Cerebellar nuclear complex (tissue), 1 donor: ENCODE data around the gene FOXO3B.
A peak's percentile ranks its signal among the peaks of the same experiment; 100 is the strongest.
"Not testable (repeated sequence)": the region's sequence is repeated elsewhere in the genome, so short reads cannot be mapped to it uniquely, and the experiment has no call there.

Experiments used
- DNase-seq, 2 experiments: peaks; one replicate each; lab custom pipeline; 2025; lab: John Stamatoyannopoulos, UW

The FOXO3B gene

DNA sequence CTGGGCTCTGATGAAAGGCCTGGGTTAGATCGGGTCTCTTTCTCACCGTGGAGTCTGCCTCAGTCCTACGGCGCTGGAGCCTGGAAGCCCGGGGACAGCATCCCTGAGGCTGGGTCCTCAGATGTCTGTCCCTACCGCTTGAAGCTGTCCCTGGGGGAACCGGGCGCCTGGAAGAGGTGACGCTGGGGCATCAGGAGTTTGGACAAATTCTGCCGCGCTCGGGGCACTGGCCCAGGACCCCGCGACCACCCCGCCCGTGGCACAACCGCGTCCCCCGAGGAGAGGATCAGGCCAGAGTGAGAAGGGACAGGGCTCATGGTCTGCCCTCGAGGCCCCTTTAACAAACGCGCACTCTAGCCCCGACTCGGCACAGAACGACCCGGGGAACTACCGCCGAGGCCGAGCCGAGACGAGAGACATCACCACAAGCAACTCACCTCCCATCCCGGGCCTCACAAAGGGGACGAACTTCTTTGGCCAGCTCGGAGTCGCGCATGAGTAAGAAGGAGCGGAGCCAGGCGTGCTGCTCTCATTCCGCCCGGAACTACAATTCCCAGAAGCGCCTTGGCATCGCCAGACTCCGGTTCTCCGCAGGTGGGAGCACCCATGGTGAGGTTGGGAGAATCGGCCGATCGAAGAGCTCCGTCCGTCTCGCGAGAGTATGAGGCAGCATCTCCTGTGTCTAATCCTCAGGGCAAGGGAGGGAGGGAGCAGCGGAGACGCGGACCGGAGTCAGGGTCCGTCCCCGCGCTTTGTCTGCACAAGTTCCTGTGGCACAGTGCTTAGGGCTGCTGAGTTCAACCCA is at the start of gene FOXO3B:
FOXO3B (minus strand) TSS at position 548 of the 805 bp plus-strand sequence. CDS start 663 bp downstream, outside the sequence.
- DNase-seq: peak; percentile 73 to 88

DNA sequence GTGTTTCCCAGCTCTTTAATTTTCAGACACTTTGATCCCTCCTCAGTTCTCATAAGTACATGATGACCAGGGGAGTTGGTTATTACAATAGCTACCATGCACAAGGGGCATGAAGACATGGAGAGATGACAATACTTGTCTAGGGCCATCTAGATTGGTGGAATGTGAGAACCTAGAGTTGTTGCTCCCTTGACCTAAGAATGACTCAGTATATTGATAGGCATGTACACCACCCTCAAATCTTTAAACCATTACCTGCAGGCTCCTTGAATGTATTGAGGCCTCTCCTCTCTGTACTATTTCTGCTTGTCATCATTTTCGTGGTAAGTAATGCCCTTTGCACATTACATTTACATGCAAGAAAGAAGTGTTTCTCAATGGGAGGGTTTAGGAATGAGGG is 41.4 kb upstream of the FOXO3B start:
- not testable (repeated sequence) for DNase-seq

DNA sequence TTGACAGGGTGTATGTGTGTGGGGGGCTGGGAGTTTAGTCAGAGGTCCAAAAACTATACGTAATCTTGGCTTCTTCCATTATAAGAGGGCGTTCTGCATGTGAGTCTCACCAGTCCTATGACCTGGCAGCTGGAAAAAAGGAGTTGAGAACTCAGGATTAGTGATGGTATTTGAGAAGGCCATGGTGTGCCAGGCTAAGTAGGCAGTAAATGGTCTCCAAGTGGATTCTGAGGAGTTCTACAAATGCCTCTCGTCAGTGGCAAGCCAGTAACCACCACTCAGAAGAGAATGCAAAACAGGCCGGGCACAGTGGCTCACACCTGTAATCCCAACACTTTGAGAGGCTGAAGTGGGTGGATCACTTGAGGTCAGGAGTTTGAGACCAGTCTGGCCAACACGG is 40.5 kb upstream of the FOXO3B start:
- not testable (repeated sequence) for DNase-seq

GRCh38 chr17:18721775-18722547 is 39.8 kb upstream of the FOXO3B start:
- not testable (repeated sequence) for DNase-seq

DNA sequence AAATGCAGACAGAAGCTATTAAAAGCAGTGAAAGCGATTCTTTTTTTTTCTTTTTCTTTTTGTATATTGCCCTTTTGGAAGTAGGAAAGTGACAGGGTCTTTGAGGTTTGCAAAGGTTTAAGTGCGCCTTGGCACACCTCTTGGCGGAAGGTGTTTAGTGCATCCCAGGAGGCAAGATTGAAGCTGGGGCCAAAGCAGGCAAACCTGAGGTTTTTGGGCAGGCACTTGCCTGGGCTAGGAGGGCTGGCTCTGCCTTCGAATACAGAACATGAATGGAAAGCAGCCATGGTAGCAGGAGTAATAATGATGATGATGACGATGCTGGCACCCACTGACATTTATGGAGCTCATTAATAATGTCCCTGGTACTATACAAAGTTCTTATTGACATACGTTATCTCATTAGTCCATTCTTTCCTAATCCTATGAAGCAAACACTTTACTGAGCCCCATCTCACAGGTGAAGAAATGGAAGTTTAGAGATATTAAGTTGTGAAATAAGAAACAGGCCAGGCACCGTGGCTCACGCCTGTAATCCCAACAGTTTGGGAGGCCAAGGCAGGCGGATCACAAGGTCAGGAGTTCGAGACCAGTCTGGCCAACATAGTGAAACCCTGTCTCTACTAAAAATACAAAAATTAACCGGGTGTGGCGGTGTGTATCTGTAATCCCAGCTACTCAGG is 37.5 kb upstream of the FOXO3B start:
- DNase-seq: not testable (repeated sequence)

GRCh38 chr17:18718643-18719427 is 36.7 kb upstream of the FOXO3B start:
- not testable (repeated sequence) for DNase-seq

GRCh38 chr17:18712354-18712999 is 30.4 kb upstream of the FOXO3B start:
- DNase-seq: peak in 1 of 2 experiments; percentile 37

GRCh38 chr17:18708215-18708614 is 26.1 kb upstream of the FOXO3B start:
- DNase-seq: not testable (repeated sequence)

GRCh38 chr17:18705955-18706354 is 23.8 kb upstream of the FOXO3B start:
- DNase-seq: not testable (repeated sequence)

DNA sequence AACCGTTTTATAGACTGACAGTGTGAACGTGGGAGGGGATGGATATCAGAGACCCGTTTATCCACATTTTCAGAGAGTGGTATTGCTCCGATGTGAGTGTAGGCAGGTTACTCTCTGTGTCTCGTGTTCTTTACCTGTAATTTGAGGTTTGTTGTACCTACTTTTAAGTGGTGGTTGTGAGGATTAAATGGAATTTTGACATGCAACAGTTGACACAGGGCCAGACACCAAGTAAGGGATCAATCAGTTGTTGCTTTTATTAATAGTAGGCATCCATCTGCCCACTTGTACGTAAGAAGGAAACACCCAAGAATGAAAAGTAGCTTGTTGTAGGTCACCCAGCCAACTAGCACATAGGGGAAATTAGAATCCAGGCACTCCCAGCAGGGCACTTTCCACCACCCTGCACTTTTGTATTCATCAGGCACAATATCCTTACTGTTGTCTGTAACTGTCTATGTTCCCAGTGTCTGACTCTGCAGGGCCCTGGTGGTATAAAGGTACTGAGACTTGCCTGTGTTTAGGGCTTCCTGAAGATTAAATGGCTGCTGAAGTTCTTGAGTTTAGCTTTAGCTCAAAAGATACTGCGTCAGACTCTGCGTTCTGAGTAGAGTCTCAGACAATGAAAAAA is 16.5 kb upstream of the FOXO3B start:
- not testable (repeated sequence) for DNase-seq

GRCh38 chr17:18695143-18695542 is 13.0 kb upstream of the FOXO3B start:
- not testable (repeated sequence) for DNase-seq

DNA sequence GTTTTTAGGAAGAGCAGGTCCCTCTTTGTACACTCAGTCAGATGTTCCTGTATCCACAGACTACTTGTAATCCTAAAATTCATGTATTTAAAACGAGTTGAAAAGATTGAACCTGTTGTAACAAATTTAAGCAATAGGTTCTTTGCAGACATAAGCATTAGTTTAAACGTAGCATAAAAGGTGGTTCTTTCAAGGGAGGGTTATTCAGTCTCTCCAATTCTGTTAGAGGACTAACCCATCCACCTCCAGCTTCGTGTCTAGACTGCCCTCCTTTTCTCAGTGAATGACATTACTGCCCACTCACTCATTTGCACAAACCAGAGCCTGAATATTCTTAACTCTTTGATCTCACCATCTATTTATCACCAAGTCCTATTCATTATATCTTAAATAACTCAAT is 554 bp upstream of the FOXO3B start:
- not testable (repeated sequence) for DNase-seq

DNA sequence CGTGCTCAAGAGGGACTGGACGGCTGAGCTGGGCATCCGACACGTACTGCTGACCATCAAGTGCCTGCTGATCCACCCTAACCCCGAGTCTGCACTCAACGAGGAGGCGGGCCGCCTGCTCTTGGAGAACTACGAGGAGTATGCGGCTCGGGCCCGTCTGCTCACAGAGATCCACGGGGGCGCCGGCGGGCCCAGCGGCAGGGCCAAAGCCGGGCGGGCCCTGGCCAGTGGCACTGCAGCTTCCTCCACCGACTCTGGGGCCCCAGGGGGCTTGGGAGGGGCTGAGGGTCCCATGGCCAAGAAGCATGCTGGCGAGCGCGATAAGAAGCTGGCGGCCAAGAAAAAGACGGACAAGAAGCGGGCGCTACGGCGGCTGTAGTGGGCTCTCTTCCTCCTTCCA is 4.7 kb downstream of the FOXO3B start:
- not testable (repeated sequence) for DNase-seq

- not testable (repeated sequence) for DNase-seq
Measured at GRCh38 chr17:18676928-18677327, 5.2 kb downstream of the FOXO3B start.

GRCh38 chr17:18672395-18673227 is 9.5 kb downstream of the FOXO3B start:
- not testable (repeated sequence) for DNase-seq

DNA sequence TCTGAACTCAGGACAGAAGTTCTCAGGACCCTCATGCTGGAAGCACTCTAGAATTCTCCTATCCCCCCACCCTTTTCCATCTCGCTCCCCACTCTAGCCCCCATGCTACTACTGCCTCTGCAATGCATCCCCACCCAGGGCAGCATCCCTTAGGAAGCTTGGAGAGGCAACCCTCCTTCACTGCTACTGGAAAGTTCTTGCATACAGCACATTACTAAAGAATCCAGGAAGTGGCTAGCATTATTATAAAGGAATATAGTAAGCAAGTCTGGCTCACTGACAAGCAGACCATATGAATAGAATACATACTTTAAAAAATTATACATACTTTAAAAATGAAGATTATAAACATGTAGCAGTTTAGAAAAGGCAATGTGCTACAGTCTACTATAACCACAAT is 13.5 kb downstream of the FOXO3B start:
- not testable (repeated sequence) for DNase-seq

- DNase-seq: not testable (repeated sequence)
Measured at GRCh38 chr17:18667535-18667934, 14.6 kb downstream of the FOXO3B start.

- not testable (repeated sequence) for DNase-seq
Measured at GRCh38 chr17:18666326-18666725, 15.8 kb downstream of the FOXO3B start.

GRCh38 chr17:18661924-18662624 is 20.0 kb downstream of the FOXO3B start:
- not testable (repeated sequence) for DNase-seq
